Mammary epithelial cell (primary cell): Measurements from ENCODE around the gene NFRKB.

Experiments
- EZH2 ChIP-seq: IDR thresholded peaks from 2 replicates; pipeline ENCODE4 v1.6.1; 2012; ENCODE audit warnings: low read length, inconsistent platforms, borderline replicate concordance
- TF ChIP-seq, protein P1 (sequence below), 2 donors: IDR thresholded peaks in 1 of 2; conservative IDR thresholded peaks in 1 of 2; 2 replicates each; pipeline ENCODE4 v1.5.1; 2011 to 2012; ENCODE audit warnings: inconsistent platforms in 2 of 2, low read length in 2 of 2, mild to moderate bottlenecking in 2 of 2, control low read depth in 1 of 2, low read depth in 1 of 2; ENCODE audit not compliant: insufficient read depth in 1 of 2; ENCODE audit errors: extremely low read depth in 1 of 2

DNA sequence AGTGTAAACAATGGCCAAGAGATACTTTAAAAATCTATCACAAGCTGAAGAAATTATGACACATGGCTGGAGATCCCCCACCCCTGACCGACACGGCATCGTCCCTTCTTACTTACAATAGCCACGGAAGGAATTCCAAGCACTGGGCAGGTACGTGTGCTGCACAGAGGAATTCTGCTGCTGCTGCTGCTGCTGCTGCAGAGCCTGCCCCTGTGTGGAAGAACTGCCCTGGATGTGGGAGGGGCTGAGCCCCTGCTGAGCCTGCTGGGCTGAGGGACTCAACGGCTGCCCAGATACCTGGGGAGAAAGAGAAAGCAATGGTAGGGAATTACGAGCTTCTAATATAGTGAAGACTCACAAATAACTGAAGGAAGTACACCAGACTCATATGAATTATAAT lies 15.0 kb upstream of the NFRKB start:
- TF ChIP-seq, protein P1, sequence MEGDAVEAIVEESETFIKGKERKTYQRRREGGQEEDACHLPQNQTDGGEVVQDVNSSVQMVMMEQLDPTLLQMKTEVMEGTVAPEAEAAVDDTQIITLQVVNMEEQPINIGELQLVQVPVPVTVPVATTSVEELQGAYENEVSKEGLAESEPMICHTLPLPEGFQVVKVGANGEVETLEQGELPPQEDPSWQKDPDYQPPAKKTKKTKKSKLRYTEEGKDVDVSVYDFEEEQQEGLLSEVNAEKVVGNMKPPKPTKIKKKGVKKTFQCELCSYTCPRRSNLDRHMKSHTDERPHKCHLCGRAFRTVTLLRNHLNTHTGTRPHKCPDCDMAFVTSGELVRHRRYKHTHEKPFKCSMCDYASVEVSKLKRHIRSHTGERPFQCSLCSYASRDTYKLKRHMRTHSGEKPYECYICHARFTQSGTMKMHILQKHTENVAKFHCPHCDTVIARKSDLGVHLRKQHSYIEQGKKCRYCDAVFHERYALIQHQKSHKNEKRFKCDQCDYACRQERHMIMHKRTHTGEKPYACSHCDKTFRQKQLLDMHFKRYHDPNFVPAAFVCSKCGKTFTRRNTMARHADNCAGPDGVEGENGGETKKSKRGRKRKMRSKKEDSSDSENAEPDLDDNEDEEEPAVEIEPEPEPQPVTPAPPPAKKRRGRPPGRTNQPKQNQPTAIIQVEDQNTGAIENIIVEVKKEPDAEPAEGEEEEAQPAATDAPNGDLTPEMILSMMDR (conservative IDR thresholded peaks at IDR 0.05 in 1 of 2, IDR thresholded peaks at IDR 0.05 in 1 of 2; ENCODE audit: extremely low read depth in 1 of 2, insufficient read depth in 1 of 2, low read depth in 1 of 2, low read length in 2 of 2), result no peak
- TF ChIP-seq EZH2, result no peak
